ENCODE measurements around the gene DYRK1B.

DYRK1B gene

GRCh38 chr19:39865953-39866352, 32.0 kb upstream of the DYRK1B start:
- TF ChIP-seq CTCF (IDR thresholded peaks at IDR 0.05; ENCODE audit: borderline replicate concordance, insufficient read depth, low read depth, low read length) = no peak
- no peak overlapping the region for H3K4me3 ChIP-seq (ENCODE audit: low read depth, low read length)

DNA sequence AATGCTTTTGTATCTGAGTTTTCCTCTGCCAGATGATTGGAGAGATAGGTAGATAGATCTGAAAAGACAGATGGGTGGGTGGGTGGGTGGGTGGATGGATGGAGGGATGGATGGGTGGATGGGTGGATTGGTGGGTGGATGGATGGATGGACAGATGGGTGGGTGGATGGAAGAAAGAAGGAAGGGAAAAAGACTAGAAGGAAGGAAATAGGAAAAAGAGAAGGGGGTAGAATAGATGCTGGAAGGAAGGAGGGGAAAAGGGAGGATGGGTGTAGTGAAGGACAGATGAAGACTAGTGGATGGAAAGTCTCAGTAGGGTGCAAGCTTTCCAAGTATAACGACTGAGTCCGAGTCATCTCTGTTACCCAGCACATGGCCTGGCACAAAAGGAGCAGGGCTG, 31.2 kb upstream of the DYRK1B start:
- no peak overlapping the region for H3K4me3 ChIP-seq (ENCODE audit: low read depth, low read length)
- TF ChIP-seq CTCF (IDR thresholded peaks at IDR 0.05; ENCODE audit: borderline replicate concordance, insufficient read depth, low read depth, low read length) = no peak

GRCh38 chr19:39864118-39864517, 30.2 kb upstream of the DYRK1B start:
- no peak overlapping the region for H3K4me3 ChIP-seq (ENCODE audit: low read depth, low read length)
- TF ChIP-seq CTCF (IDR thresholded peaks at IDR 0.05; ENCODE audit: borderline replicate concordance, insufficient read depth, low read depth, low read length) = no peak

GRCh38 chr19:39858541-39858940, 24.6 kb upstream of the DYRK1B start:
- H3K4me3 ChIP-seq (ENCODE audit: low read depth, low read length) = no peak overlapping the region
- no peak for TF ChIP-seq CTCF (IDR thresholded peaks at IDR 0.05; ENCODE audit: borderline replicate concordance, insufficient read depth, low read depth, low read length)

DNA sequence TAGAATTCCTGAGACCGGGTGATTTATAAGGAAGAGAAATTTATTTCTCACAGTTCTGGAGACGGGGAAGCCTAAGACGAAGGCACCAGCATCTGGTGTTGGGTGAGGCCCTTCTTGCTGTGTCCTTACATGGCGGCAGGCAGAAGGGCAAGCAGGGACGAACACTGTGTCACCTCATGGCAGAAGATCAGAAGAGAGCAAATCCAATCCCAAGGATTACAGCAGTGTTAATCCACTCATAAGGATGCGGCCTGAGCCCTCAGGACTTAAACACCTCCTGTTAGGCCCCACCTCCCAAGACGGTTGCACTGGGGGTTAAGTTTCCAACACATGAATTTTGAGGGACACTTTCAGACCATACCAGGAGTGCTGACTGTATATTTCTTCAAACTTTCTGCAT, 18.9 kb upstream of the DYRK1B start:
- TF ChIP-seq CTCF (IDR thresholded peaks at IDR 0.05; ENCODE audit: borderline replicate concordance, insufficient read depth, low read depth, low read length) = no peak
- no peak overlapping the region for H3K4me3 ChIP-seq (ENCODE audit: low read depth, low read length)

DNA sequence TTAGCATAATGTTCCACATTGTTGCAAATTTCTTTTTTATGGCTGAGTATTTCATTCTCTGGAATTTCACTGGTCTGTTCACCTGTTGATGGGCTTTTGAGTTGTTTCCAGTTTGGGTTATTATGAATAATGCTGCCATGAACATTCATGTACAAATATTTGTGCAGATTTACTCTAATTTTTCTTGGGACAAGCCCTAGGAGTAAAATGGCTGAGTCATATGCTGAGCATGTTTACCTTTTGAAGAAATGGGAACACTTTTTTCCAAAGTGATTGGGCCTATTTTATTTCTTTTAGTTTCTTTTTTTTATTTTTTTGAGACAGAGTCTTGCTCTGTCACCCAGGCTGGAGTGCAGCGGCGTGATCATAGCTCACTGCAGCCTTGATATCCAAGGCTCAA, 16.9 kb upstream of the DYRK1B start:
- H3K4me3 ChIP-seq (ENCODE audit: low read depth, low read length) = no peak overlapping the region
- no peak for TF ChIP-seq CTCF (IDR thresholded peaks at IDR 0.05; ENCODE audit: borderline replicate concordance, insufficient read depth, low read depth, low read length)

DNA sequence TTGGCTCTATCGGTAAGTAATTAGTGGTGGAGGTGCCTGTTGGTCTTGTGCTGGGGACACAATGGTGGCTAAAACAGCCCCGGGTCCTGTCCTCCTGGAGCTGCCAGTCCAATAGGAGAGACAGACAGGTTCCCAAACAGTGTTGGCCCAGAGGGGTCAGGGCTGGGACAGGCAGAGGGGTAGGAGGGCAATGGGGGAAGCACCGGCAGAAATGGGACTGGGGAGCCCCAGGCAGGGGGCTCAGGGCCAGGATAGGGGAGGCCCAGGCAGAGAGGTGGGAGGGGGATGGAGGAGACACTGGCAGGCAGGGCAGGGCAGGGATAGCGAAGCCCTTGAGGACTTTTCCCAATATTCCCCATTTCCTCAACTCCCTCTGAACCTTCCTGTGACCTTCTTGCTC, 14.4 kb upstream of the DYRK1B start:
- H3K4me3 ChIP-seq (ENCODE audit: low read depth, low read length) = no peak overlapping the region
- no peak for TF ChIP-seq CTCF (IDR thresholded peaks at IDR 0.05; ENCODE audit: borderline replicate concordance, insufficient read depth, low read depth, low read length)

Data from GM12875 (cell line).